Neural cell (in vitro differentiated cells): ENCODE measurements around the gene DNAAF5. TPM values are rescaled to one million over a fixed set of nuclear protein-coding genes. Genes with fewer than 3 reads are reported as not detected.

Experiments
- H2AFZ ChIP-seq: fragments of 200-600, 300-800 bp; sonication (generic), shearing (Covaris generic); 2 replicates; pipeline ENCODE4 v1.6.0; 2014; ENCODE audit warnings: low read depth, mild to moderate bottlenecking, antibody characterized with exemption, low read length, moderate library complexity
- H3F3A ChIP-seq: fragments of 200-600 bp; shearing (Covaris generic); 2 replicates; pipeline ENCODE4 v1.6.1; 2016; ENCODE audit warnings: mild to moderate bottlenecking, moderate library complexity, mixed read lengths, antibody characterized with exemption, low read length; ENCODE audit not compliant: insufficient read depth, poor library complexity, severe bottlenecking
- H3K27ac ChIP-seq: fragments of 200-600, 300-800 bp; sonication (generic), shearing (Covaris generic); 2 replicates; pipeline ENCODE4 v1.5.1; 2014; ENCODE audit warnings: mild to moderate bottlenecking, low read length, moderate library complexity
- H3K27me3 ChIP-seq: fragments of 300-800, 200-600 bp; sonication (generic), shearing (Covaris generic); 2 replicates; pipeline ENCODE4 v1.6.0; 2014; ENCODE audit warnings: mild to moderate bottlenecking, low read depth, low read length, moderate library complexity; ENCODE audit not compliant: insufficient read depth
- H3K36me3 ChIP-seq: fragments of 300-800, 200-600 bp; sonication (generic), shearing (Covaris generic); 2 replicates; pipeline ENCODE4 v1.5.1; 2014; ENCODE audit warnings: mild to moderate bottlenecking, antibody characterized with exemption, low read length, moderate library complexity; ENCODE audit not compliant: insufficient read depth
- H3K4me2 ChIP-seq: fragments of 300-800, 200-600 bp; sonication (generic), shearing (Covaris generic); 2 replicates; pipeline ENCODE4 v1.6.0; 2014; ENCODE audit warnings: mild to moderate bottlenecking, low read length
- H3K4me3 ChIP-seq: fragments of 300-800, 200-600 bp; sonication (generic), shearing (Covaris generic); 2 replicates; pipeline ENCODE4 v1.5.1; 2014; ENCODE audit warnings: mild to moderate bottlenecking, low read length, moderate library complexity
- H3K79me2 ChIP-seq: fragments of 200-600 bp; shearing (Covaris generic); replicated peaks from 2 replicates; pipeline ENCODE4 v1.6.0; 2014; ENCODE audit warnings: mild to moderate bottlenecking, low read length, moderate library complexity; ENCODE audit not compliant: insufficient read depth
- H3K9ac ChIP-seq: fragments of 300-800, 200-600 bp; sonication (generic), shearing (Covaris generic); 2 replicates; pipeline ENCODE4 v1.6.1; 2016; ENCODE audit warnings: mild to moderate bottlenecking, low read length, mixed read lengths
- H3K9me2 ChIP-seq: fragments of 200-600 bp; shearing (Covaris generic); 2 replicates; pipeline ENCODE4 v1.6.1; 2016; ENCODE audit warnings: mild to moderate bottlenecking, low read length, mixed read lengths; ENCODE audit not compliant: insufficient read depth
- H3K9me3 ChIP-seq: fragments of 200-600, 300-800 bp; sonication (generic), shearing (Covaris generic); 2 replicates; pipeline ENCODE4 v1.6.1; 2016; ENCODE audit warnings: mild to moderate bottlenecking, mixed run types, low read length, moderate library complexity, mixed read lengths
- H4K20me1 ChIP-seq: fragments of 200-600 bp; shearing (Covaris generic); 2 replicates; pipeline ENCODE4 v1.6.1; 2016; ENCODE audit warnings: mild to moderate bottlenecking, mixed run types; ENCODE audit not compliant: insufficient read depth
- CTCF ChIP-seq: fragments of 450-650 bp; IDR thresholded peaks from 2 replicates; pipeline ENCODE4 v1.5.1; 2014; ENCODE audit warnings: antibody characterized with exemption, mild to moderate bottlenecking, moderate library complexity; ENCODE audit not compliant: poor library complexity, severe bottlenecking
- EP300 ChIP-seq: fragments of 450-650 bp; conservative IDR thresholded peaks from 2 replicates; pipeline ENCODE4 v1.6.1; 2014; ENCODE audit warnings: antibody characterized with exemption, mild to moderate bottlenecking, moderate library complexity; ENCODE audit not compliant: poor library complexity, severe bottlenecking
- EZH2 ChIP-seq: fragments of 200-600, 300-800 bp; shearing (Covaris generic), sonication (generic); IDR thresholded peaks from 2 replicates; pipeline ENCODE4 v1.6.1; 2014; ENCODE audit warnings: antibody characterized with exemption, low read length, borderline replicate concordance, mild to moderate bottlenecking; ENCODE audit not compliant: insufficient read depth, poor library complexity, severe bottlenecking
- MXI1 ChIP-seq: fragments of 450-650 bp; conservative IDR thresholded peaks from 2 replicates; pipeline ENCODE4 v1.6.1; 2014; ENCODE audit warnings: antibody characterized with exemption, mild to moderate bottlenecking; ENCODE audit not compliant: poor library complexity, severe bottlenecking
- POLR2AphosphoS5 ChIP-seq: IDR thresholded peaks from 2 replicates; pipeline ENCODE4 v1.6.1; 2012
- RAD21 ChIP-seq: fragments of 450-650 bp; conservative IDR thresholded peaks from 2 replicates; pipeline ENCODE4 v1.6.1; 2014; ENCODE audit warnings: antibody characterized with exemption, mild to moderate bottlenecking, moderate library complexity
- REST ChIP-seq: IDR thresholded peaks from 2 replicates; pipeline ENCODE4 v1.6.1; 2012; ENCODE audit warnings: borderline replicate concordance
- SMC3 ChIP-seq: fragments of 450-650 bp; conservative IDR thresholded peaks from 2 replicates; pipeline ENCODE4 v1.6.1; 2014; ENCODE audit warnings: antibody characterized with exemption, mild to moderate bottlenecking, moderate library complexity; ENCODE audit not compliant: poor library complexity
- TAF1 ChIP-seq: IDR thresholded peaks from 2 replicates; pipeline ENCODE4 v1.6.1; 2012; ENCODE audit warnings: low read depth
- polyA plus RNA-seq: library from polyadenylated mRNA; depleted of rRNA; stranded (reverse); fragments of >200 nt; gene quantifications from 2 replicates; pipeline ENCODE4 v1.2.3, GENCODE V29; 2014

Gene DNAAF5
- polyA plus RNA-seq, 1 donor from 2014 or later: 5.3 TPM

DNA sequence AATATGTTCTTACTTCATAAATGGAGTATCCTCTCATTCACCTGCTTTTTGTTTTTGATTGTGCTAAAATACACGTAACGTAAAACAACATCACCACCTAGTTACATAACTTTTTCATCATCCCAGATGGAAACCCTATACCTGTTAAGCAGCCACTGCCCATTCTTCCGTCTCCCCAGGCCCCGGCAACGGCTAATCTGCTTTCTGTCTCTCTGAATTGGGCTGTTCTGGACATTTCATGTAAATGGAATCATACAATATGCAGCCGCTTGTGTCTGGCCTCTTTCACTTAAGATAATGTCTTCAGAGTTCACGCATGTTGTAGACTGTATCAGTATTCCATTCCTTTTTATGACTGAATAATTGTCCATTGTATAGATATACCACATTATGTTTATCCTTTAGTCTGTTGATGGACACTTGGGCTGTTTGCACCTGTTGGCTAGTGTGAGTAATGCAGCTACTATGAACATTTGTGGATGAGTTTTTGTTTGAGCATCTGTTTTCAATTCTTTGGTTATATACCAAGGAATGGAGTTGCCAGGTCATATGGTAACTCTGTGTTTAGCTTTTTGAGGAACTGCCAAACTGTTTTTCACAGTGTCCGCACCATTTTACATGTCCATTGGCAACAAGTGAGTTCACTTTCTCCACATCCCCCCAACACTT, 91.7 kb downstream of the DNAAF5 start:
- peaks cover 60% of the 10 kb centered on the region for H3K79me2 ChIP-seq
- no peaks in the 10 kb centered on the region for H3K27me3 ChIP-seq
- H3K4me3 ChIP-seq: peak overlapping the region; percentile 93
- H3K36me3 ChIP-seq: no peaks in the 10 kb centered on the region
- TF ChIP-seq REST (no peak), CTCF (peak; percentile 44)
- no peaks in the 10 kb centered on the region for H3K9me2 ChIP-seq
- peak overlapping the region; percentile 80 for H3K9ac ChIP-seq
- peak overlapping the region; percentile 83 for H3K4me2 ChIP-seq
- H3K27ac ChIP-seq: no peak overlapping the region
- no peaks in the 10 kb centered on the region for H3F3A ChIP-seq
- H2AFZ ChIP-seq: no peak overlapping the region
- H4K20me1 ChIP-seq: no peaks in the 10 kb centered on the region
- H3K9me3 ChIP-seq: no peaks in the 10 kb centered on the region

- no peaks in the 10 kb centered on the region for H4K20me1 ChIP-seq
- H3K79me2 ChIP-seq: peaks cover 73% of the 10 kb centered on the region
- H3K36me3 ChIP-seq: no peaks in the 10 kb centered on the region
- H3K27me3 ChIP-seq: no peaks in the 10 kb centered on the region
- no peak overlapping the region for H3K27ac ChIP-seq
- no peaks in the 10 kb centered on the region for H3F3A ChIP-seq
- H2AFZ ChIP-seq: no peak overlapping the region
- H3K9me3 ChIP-seq: no peaks in the 10 kb centered on the region
- no peak overlapping the region for H3K4me2 ChIP-seq
- no peaks in the 10 kb centered on the region for H3K9me2 ChIP-seq
- no peak overlapping the region for H3K4me3 ChIP-seq
- TF ChIP-seq MXI1 (no peak), REST (no peak), CTCF (no peak), RAD21 (no peak), POLR2AphosphoS5 (no peak), EZH2 (no peak), SMC3 (no peak), EP300 (no peak), TAF1 (no peak)
- no peak overlapping the region for H3K9ac ChIP-seq
Observed at GRCh38 chr7:820341-820740, 93.8 kb downstream of the DNAAF5 start.
